HG02571 (cell line): Measurements from ENCODE around the gene TIMP4.
A peak's percentile ranks its signal among the peaks of the same experiment; 100 is the strongest.

Experiments used
- ATAC-seq: cut with Tn5 transposase; IDR thresholded peaks from one replicate; pipeline ENCODE4 v1.9.1; 2021; ENCODE audit warnings: mild to moderate bottlenecking, moderate library complexity; ENCODE audit not compliant: unreplicated experiment

The TIMP4 gene

DNA sequence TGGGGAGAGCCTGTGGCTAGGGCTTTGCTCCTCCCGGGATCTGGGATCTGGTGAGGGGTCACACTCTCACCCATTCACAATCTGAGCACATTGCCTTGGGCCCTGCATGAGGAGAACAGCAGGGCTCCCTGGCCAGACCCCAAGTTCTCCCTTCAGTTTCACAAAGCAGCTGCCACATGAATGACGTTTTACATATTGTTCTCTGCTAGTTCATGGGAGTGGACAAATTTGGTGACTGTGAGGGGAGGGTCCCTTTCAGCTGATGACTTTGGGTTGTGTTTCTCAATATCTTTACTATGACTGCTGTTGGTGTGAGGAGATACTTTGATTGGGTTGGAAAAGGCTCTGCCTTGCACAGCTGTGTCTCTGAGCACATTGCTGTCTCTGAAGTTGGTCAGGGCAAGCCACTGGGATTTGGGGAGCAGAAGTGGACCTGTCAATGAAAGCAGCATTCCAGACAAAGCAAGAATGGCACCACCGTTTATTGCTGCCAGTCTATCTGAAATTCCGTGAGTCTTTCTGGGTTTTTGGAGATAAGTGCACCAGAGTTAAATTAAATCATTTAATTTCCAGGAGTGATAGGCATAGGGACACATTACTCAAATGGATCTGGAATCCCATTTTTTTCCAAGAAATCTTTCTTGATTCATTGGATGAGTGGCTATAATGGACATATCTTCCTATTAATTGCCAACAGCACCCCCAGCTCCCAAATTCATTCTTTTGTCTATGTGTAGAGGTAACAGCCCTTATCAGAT lies 10.3 kb downstream of the TIMP4 start:
- ATAC-seq = no peak

DNA sequence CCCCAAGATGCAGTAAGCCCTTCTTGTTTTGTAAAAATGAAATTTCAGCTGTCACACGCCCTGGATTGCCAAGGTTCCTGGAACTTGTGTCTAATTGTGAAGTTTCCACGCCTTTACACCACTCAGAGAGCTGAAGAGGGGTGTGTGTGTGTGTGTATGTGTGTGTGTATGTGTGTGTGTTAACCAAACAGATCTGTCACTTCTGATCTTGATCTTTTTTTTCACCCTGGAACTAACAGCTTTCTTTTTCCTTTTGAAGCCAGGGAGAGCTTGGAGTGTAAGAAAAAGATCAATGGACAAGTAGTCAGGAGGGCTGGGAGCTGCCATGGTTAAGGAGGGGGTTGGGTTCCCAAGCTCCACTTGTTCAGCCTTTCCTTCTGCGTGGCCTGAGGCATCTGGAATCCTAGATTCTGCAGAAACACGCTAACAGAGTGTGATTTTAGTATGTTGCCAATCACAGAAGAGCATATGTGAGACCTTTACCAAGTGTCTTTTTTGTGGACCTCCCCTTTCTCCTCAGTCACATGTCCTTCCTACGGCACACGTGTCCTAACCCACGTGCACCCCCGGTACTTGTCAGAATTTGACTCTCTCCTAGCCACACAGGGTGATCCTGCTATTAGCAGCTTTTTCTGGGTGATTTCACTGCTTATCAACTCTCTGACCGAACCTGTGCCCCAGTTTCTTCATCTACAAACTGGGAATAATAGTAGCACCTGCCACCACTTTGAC lies 11.5 kb downstream of the TIMP4 start:
- ATAC-seq = no peak

DNA sequence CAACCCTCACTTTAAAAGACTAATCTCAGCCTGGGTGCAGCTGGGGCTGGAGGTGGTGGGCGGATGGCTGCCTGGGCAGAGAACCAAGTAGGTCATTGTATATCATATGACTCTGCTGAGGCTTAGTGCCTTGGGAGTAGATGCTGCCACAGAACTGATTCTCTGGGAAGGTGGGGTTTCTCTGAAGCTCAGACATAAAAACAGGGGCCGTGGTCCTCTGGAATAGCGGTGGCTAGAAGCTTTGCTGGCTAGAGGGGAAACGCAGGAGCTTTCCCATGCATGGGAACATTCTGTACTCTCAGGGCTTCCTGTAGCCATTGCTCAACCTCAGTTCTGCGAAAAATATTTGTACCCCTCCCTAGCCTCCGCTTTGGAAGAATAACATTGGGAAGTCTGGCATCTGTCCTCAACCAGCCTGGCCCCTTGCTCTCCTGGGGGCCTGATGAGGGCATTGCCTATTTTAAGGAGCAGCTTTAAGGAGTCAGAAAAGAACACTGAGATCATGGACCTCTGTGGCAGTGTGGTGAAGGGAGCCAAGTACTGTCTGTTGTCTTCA lies 14.7 kb downstream of the TIMP4 start:
- no peak for ATAC-seq

DNA sequence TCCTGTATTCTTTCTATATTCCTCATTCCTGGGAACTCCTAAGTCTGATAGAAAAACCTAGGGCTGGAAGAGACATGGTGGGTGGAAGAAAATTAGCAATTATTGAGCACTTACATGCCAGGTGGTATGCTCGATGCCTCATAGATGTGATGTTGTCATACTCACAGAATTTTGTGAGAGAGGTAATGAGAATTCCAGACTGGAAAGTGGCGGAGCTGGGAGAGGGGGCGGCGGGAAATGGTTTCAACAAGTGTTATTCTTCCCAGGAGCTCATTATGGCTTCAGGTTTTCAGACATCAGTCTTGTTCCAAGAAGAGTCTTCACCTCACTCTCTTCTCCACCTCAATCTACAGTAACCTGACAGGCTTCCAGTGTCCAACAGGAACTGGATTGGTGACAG lies 16.2 kb downstream of the TIMP4 start:
- ATAC-seq = no peak

DNA sequence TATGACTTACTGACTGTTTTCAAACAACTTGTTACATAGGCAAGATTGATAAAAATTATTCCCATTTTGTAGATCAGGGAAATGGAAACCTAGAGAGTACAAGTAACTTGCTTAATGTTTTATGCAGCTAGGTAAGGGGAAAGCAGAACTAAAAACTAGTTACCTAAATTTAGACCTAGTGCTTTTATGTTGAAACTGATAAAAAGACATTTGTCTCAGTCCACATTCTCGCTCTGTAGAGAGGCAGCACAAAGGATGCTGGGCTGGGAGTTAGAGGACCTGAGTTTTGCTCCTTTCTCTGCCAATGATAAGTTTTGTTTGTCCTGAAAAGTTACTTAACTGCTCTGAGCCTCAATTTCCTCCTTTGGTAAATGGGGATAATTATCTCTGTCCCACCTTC lies 17.4 kb downstream of the TIMP4 start:
- no peak for ATAC-seq

DNA sequence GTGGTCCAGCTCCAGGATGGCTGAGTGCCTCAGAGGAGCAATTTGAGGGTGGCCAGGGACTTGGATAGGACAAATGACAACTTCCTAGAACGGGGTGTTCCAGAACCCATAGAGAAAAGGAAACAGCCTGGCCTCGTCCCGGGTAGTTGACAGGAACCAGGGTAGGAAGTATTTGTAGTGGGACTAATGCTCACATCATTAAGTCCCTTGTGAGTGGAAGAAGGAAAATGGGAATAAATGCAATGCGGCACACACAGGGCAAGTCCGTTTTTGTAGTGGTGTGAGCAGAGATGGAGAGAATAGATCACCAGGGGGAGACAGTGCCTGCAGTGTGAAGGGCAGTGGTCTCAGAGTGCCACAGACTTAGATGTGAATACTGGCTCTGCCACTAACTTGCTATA lies 19.6 kb downstream of the TIMP4 start:
- ATAC-seq = no peak

DNA sequence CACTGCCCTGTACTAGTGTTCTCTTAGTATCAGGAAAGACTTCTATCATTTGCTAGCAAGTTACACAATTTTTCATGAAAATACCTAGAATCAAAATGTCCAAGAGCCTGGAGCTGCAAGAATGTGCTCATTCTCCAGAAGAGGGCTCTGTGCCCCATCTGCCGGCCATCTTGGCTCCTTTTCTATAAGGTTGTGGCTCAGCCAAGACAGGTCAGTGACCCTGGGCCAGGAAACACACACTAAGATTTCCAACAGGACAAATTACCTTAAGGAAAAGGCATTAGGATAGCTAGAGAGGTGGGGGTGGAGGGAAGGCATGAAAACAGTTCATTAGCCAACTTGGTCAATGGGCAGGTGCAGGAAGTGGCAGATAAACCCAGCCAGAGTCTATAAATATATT lies 20.7 kb downstream of the TIMP4 start:
- no peak for ATAC-seq

DNA sequence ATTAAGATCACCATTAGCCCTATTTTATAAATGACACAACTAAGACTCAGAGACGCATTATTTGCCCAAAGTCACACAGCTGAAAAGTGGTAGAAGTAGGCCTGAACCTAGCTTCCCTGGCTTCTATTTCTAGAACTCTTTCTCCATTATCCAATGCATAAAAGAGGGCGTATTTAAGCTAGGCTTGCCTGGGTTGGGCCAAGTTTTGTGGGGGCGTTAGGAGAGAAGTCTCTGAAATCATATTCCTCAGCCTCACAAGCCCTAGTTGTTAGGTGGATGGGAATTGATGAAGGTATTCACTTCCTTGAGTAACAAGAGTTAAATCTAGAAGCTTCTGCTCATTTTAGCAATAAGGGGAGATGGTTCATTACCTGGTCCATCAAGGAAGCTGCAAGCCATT lies 22.3 kb downstream of the TIMP4 start:
- no peak for ATAC-seq

DNA sequence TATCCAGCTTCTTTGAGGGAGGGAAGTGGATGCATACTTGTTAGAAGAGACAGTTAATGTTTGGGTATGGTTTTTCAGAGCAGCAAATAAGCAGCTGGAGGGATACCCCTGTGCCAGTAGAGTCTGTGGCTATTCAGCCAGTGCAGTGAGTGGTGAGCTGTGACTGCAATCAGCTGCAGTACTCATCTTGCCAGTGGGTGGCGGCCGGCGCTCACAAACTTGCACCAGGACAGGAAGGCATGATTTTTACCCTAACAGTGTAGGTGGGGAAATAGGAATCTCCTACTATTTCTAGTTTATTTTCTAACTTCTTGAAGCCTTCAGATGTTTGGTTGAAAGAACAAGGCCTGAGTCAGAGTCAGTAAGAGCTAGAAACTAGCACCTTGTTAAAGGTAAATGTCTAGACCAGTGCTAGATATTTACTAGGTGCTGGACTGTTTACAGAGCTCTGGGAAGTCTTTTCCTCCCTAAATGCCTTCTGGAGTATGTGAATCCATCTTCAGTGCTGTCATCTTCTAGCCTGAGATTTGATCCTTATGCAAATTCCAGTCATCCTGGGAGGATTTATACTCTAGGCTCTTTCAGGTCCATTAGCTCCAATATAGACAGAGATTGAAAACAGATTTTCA lies 23.6 kb downstream of the TIMP4 start:
- ATAC-seq = peak; percentile 77

DNA sequence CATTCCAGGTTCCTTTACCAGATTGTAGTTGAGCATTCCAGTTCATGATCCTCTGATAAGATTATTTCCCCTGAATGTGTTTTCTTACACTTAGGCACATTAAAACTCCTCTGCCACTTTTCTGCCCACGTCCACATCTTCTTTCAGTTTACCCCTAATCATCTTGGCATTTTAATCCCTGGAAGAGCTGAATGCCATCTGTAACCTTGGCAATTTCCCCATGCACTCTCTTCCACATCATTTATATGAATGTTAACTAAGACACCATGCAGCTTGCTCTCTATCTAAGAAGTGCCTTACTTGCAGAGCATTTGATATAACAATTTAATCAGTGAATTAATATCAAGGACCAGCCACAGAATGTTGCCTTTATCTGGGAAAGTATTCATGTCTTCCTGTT lies 25.8 kb downstream of the TIMP4 start:
- no peak for ATAC-seq

DNA sequence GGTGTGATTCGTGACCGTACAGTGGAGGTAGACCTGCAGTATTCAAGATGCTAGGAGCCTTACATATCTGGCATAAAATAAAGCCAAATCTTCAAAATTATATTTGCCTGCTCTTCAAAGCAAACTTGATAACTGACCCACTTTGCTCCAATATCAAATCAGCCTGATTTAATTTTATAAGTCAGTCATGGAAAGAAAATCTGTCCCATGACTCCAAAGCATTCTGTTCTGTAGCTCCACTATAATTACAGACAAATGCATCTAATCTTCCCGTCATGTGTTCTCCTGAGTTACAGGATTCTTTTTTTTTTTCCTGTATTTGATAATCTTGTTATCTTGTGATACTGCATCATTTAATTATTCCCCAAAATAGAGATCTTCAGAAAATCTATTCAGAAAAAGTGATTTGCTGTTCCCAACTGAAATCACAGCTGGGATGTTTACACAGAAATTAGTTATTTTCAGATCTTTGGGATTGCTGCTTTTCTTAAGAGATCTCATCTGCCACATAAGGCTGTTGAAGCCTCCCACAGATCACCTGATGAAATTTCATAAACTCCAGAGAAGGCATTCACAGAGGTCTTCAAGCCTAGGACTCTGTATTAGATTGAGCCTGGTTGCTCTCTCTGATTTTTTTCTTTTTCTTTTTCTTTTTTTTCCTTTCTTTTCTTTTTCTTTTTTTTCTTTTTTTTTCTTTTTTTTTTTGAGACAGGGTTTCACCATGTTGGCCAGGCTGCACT lies 27.2 kb downstream of the TIMP4 start:
- no peak for ATAC-seq

DNA sequence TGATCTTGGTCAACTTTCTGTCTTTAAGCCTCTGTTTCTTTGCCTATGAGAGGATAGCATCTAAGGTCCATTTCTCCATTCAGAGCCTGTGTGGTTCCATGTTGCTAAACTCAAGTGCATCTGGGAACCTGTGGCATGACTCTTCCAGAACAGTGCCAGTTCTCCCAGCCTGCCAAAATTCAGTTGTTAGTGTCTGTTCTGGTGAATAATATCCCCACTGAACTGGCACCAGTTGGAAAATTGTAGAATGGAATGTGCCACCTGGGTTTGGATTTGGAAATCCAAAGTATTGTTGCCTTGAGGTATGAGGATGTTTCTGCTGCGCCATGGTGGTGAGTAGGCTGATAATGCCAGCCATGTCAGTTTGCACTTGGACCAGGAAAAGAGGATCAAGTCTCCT lies 31.3 kb downstream of the TIMP4 start:
- ATAC-seq = no peak

DNA sequence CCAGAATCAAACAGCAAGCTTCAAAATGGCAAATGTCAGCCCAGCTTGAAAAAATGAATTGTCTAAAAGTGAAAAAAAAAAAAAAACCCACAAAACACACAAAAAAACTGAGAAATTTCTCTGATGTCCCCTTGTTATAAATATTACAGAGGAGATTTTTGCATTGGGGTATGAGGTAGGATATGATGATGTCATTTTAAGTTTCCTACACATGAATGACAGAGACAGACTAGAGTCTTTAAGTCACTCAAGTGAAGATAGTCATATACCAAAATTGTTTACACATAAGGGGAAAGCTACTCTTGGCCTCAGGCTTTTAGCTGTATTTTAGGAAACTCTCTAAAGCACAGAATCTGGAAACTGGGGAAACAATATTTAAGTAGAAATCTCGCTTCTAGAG lies 32.9 kb downstream of the TIMP4 start:
- ATAC-seq = no peak

DNA sequence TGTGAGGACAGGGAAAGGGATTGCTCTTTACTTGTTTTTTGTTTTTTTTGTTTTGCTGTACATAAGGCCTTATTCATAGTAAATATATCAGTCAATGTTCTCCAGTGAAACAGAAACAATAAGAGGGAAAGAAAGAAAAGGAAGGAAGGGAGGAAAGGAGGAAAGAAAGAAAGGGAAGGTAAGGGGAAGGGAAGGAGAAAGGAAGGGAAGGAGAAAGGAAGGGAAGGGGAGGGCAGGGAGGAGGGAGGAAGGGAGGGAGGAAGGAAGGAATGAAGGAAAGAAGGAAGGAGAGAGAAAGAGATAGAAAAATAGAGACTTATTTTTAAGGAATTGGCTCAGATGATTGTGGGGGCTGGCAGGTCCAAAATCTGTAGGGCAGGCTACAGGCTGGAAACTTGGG lies 37.2 kb downstream of the TIMP4 start:
- ATAC-seq = no peak

DNA sequence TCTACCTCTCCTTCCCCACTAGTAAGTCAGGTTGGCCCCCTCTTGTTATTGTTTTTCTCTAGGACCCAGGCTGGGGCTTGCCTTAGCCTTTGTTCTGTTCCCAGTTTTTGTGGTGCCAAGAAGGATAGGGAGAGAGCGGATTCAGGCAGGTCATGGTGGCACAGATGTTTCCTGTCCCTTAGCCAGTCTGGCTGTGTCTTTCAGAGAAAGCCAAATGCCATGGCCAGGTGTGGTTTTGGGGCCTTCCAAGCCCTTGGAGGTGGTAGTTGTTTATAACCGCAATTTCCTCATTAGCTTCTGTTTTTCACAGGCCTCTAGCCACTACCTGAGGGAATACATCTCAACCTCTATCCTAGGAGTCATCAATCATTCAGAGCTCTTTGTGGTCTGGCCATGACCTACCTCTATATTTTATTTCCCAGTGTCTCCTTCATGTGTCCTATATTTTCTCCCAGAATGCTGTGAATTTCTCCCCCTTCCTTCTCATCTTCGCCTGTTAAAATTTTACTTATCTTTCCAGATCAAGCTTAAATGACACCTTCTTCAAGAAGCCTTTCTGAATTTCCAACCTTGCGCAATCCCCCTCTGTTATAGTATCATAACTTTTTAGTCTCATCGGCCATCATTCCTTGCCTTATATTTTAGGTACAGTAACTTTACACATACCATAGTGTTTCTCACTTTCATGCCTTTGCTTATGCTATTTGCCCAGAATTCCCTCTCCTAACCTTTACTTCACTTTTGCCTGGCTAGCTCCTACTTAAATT lies 38.2 kb downstream of the TIMP4 start:
- no peak for ATAC-seq

DNA sequence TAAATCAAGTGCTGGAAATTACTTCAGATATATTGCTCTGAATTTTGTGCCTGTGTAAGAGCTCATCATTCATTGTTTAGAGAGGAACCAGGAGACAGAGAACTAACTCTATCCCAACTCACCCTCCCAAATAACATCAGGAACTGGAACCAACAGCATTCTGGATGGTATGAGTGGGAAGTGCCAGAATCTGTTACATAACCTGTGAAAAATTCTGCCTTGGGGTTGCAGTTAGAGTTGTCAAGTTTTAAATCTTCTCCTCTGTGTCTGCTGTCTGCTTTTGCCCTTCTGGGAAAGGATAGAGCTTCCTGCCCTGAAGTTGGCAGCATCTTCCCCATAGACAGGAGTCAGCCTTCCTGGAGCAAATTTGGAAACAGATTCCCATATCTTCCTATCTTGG lies 41.2 kb downstream of the TIMP4 start:
- ATAC-seq = no peak

DNA sequence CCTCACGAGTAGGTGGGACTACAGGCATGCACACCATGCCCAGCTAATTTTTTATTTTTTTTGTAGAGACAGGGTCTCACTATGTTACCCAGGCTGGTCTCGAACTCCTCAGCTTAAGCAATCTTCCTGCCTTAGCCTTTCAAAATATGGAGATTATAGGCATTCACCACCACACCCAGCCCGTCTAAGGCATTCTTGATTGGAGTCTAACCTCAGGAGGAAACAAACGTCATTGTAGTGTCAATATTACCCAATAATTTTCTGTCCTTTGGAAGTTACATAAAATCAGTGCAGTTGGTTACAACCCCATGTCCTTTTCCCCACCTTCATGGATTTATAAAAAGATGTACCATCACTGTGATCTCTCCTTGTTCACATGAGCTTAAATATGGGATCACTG lies 41.8 kb downstream of the TIMP4 start:
- no peak for ATAC-seq

DNA sequence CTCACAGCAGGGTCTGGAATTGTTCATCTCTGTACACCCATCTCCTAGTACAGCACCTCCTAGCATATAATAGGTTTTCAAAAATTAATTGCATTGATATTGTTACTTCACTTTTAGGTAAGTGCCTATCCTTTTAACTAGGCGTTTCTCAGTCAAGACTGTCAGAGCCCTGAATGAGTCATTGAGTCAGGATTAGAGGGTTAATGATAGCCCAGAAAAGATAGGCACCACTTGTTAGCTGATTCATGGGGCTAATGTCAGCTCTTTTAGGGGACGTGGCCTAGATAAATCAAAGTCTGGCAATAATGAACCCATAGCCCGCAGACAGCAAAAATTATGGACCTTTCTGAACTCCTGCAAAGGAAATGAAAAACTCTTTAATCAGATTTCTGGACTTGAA lies 42.9 kb downstream of the TIMP4 start:
- no peak for ATAC-seq

DNA sequence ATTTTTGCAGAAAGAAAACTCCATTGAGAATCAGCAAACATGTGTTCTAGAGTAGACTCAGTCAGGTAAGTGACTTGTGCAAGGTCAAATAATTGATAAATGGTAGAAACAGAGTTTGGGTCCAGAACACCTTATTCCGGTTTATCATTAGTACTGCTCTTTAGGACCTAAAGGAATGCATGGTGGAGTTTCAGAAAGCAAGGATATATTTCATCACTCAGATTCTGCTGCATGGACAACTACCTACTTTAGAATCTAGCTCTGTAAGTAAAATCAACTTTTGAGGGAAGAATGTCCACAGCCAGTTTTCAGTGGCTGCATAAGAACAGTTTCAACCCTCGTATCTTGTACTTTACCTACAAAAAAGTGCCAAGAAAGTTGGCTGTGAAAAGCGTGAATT lies 43.6 kb downstream of the TIMP4 start:
- no peak for ATAC-seq

DNA sequence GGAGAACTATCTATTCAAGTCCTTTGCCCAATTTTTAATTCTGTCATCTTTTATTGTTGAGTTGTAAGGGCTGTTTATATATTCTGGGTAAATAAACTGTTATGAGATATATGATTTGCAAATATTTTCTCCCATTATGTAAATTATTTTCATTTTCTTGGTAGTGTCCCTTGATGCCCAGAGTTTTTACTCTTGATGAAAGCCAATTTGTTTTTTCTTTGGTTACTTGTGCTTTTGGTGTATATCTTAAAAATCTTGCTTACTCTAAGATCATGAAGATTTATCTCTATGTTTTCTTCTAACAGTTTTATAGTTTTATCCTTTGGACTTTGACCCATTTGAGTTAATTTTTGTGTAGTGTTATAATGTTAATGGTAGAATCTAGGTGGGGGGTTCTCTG lies 44.5 kb downstream of the TIMP4 start:
- ATAC-seq = no peak
